Measurements from ENCODE around the gene INPP5J.
"Not testable (repeated sequence)": the region's sequence is repeated elsewhere in the genome, so short reads cannot be mapped to it uniquely, and the experiment has no call there.

Gene INPP5J

DNA sequence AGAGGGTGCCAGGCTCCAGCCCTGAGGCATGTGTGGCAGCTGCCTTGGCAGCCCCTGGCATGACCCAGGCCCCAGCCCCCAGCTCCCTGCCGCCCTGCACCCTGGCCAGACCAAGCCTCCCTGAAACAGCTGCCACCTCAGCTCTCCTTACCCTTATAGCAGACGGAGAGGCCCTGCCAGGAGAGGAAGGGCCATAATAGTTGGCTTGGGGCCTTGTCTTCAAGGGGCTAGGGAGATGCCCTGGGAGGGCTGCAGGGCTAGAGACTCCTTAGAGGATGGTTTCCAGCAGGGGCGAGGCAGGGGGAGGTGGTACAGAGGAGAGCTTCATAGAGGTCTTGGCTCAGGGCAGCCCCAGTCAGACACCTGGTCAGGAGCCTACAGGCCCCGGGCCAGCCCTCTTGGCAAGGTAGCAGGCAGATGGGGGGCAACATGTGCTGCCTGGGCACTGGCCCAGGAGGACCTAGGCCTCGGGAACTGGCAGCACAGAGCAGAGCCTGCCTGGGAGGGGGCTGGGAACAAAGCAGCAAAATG lies 28.7 kb upstream of the INPP5J start:
- H3K4me3 ChIP-seq (ENCODE audit: low read length) = no peak overlapping the region
- DNase-seq (ENCODE audit: low read depth) = no peak
- TF ChIP-seq, protein P1, sequence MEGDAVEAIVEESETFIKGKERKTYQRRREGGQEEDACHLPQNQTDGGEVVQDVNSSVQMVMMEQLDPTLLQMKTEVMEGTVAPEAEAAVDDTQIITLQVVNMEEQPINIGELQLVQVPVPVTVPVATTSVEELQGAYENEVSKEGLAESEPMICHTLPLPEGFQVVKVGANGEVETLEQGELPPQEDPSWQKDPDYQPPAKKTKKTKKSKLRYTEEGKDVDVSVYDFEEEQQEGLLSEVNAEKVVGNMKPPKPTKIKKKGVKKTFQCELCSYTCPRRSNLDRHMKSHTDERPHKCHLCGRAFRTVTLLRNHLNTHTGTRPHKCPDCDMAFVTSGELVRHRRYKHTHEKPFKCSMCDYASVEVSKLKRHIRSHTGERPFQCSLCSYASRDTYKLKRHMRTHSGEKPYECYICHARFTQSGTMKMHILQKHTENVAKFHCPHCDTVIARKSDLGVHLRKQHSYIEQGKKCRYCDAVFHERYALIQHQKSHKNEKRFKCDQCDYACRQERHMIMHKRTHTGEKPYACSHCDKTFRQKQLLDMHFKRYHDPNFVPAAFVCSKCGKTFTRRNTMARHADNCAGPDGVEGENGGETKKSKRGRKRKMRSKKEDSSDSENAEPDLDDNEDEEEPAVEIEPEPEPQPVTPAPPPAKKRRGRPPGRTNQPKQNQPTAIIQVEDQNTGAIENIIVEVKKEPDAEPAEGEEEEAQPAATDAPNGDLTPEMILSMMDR (IDR thresholded peaks at IDR 0.05; ENCODE audit: insufficient read depth, low read depth, low read length, missing control alignments) = no peak

GRCh38 chr22:31094741-31095140 lies 28.0 kb upstream of the INPP5J start:
- DNase-seq (ENCODE audit: low read depth) = no peak
- no peak overlapping the region for H3K4me3 ChIP-seq (ENCODE audit: low read length)
- TF ChIP-seq, protein P1 (IDR thresholded peaks at IDR 0.05; ENCODE audit: insufficient read depth, low read depth, low read length, missing control alignments) = no peak

- no peak for DNase-seq (ENCODE audit: low read depth)
- no peak overlapping the region for H3K4me3 ChIP-seq (ENCODE audit: low read length)
- TF ChIP-seq, protein P1 (IDR thresholded peaks at IDR 0.05; ENCODE audit: insufficient read depth, low read depth, low read length, missing control alignments) = no peak
Measured at GRCh38 chr22:31095637-31096249, 27.0 kb upstream of the INPP5J start.

- no peak for DNase-seq (ENCODE audit: low read depth)
- H3K4me3 ChIP-seq (ENCODE audit: low read length) = no peak overlapping the region
- TF ChIP-seq, protein P1 (IDR thresholded peaks at IDR 0.05; ENCODE audit: insufficient read depth, low read depth, low read length, missing control alignments) = no peak
Measured at GRCh38 chr22:31096657-31097279, 26.0 kb upstream of the INPP5J start.

- not testable (repeated sequence) for H3K4me3 ChIP-seq (ENCODE audit: low read length); DNase-seq (ENCODE audit: low read depth)
Measured at GRCh38 chr22:31097539-31097938, 25.2 kb upstream of the INPP5J start.

GRCh38 chr22:31097941-31098631 lies 24.7 kb upstream of the INPP5J start:
- TF ChIP-seq, protein P1 (IDR thresholded peaks at IDR 0.05; ENCODE audit: insufficient read depth, low read depth, low read length, missing control alignments) = no peak
- no peak overlapping the region for H3K4me3 ChIP-seq (ENCODE audit: low read length)
- DNase-seq (ENCODE audit: low read depth) = no peak

GRCh38 chr22:31098632-31099110 lies 24.1 kb upstream of the INPP5J start:
- H3K4me3 ChIP-seq (ENCODE audit: low read length) = no peak overlapping the region
- TF ChIP-seq, protein P1 (IDR thresholded peaks at IDR 0.05; ENCODE audit: insufficient read depth, low read depth, low read length, missing control alignments) = no peak
- no peak for DNase-seq (ENCODE audit: low read depth)

Data from epithelial cell of esophagus (primary cell).